Uterus (tissue), 4 donors: ENCODE results near the gene SIMC1. TPM values are rescaled to one million over a fixed set of nuclear protein-coding genes. Genes with fewer than 3 reads are reported as not detected.
A peak's percentile ranks its signal among the peaks of the same experiment; 100 is the strongest.

ENCODE experiments used
- DNase-seq, 2 donors: peaks; one replicate each; pipeline ENCODE4 v3.0.0-alpha.2; 2019 to 2020
- H3K27ac ChIP-seq, 2 donors: fragments of 200-600 bp; sonication (generic); 1 replicate in 1 of 2; 2 replicates in 1 of 2; pipeline ENCODE4 v1.5.1; 2016 to 2018
- H3K27me3 ChIP-seq, 2 donors: fragments of 200-600 bp; sonication (generic); one replicate each; pipeline ENCODE4 v1.5.1; 2018 to 2019; ENCODE audit warnings: control low read depth in 1 of 2
- H3K36me3 ChIP-seq, 2 donors: fragments of 200-600 bp; sonication (generic); one replicate each; pipeline ENCODE4 v1.5.1; 2019; ENCODE audit warnings: control low read depth in 1 of 2
- H3K4me1 ChIP-seq, 2 donors: fragments of 200-600 bp; sonication (generic); one replicate each; pipeline ENCODE4 v1.5.1; 2018 to 2019; ENCODE audit warnings: control low read depth in 1 of 2
- H3K4me3 ChIP-seq, 2 donors: fragments of 200-600 bp; sonication (generic); 1 replicate in 1 of 2; 2 replicates in 1 of 2; pipeline ENCODE4 v1.5.1; 2018 to 2019; ENCODE audit warnings: mild to moderate bottlenecking in 1 of 2
- H3K9me3 ChIP-seq, 2 donors: fragments of 200-600 bp; sonication (generic); one replicate each; pipeline ENCODE4 v1.5.1; 2019; ENCODE audit warnings: control low read depth in 1 of 2
- CTCF ChIP-seq, 4 experiments: fragments of 200-600 bp in 2 of 4; fragments of 450-650 bp in 2 of 4; sonication (generic) in 2 of 4; IDR thresholded peaks; one replicate each; pipeline ENCODE4 v1.5.1; 2016 to 2019; ENCODE audit warnings: antibody characterized with exemption in 4 of 4, mild to moderate bottlenecking in 2 of 4, moderate library complexity in 1 of 4
- POLR2A ChIP-seq, 2 donors: fragments of 450-650 bp; IDR thresholded peaks; one replicate each; pipeline ENCODE4 v1.6.1; 2016; ENCODE audit warnings: antibody characterized with exemption in 2 of 2, mild to moderate bottlenecking in 1 of 2, moderate library complexity in 1 of 2
- intact Hi-C: fragments of 100-400 bp; cut with DNase I; formaldehyde crosslinking; loops from one replicate; pipeline ENCODE4 v1.15.1; 2023; ENCODE audit warnings: low total_unique reads
- total RNA-seq, 4 donors: library from RNA; depleted of rRNA in 3 of 4; stranded (reverse); fragments of >200 nt in 3 of 4; gene quantifications; one replicate each; pipeline versions ENCODE4 v1.1.0 to v1.2.4, GENCODE V29; 2014 to 2023
- donor health status: DM: yes; HTN: yes; CAD: no.

The SIMC1 gene
- total RNA-seq, 4 donors from 2014 or later: 1.5 to 43.0 (median 14.9) TPM

DNA sequence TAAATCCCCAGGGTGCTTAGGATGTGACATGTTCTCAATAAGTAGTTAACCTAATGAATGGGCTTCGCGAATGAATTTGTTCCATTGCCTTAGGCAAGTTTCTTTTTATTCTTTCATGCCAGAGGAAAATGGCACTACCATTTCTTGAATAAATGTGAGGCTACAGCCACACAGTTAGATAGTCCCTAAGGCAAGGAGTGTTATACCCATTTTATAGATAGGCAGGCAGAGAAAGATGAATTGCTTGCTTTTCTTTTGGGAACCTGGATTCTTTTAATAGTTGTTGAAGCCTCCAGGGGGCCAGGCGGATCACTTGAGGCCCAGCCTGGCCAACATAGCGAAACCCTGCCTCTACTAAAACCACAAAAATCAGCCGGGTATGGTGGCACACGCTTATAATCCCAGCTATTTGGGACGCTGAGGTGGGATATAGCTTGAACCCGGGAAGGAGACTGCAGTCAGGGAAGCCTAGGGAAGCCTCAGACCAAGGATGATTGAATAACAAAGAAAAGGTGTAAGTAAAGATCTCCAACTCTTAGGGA is 149.2 kb downstream of the SIMC1 start:
- TF ChIP-seq POLR2A (IDR thresholded peaks at IDR 0.05) (no peak), CTCF (IDR thresholded peaks at IDR 0.05) (no peak)
- Histone ChIP-seq H3K27ac (no peak overlapping the region), H3K27me3 (no peaks in the 10 kb centered on the region), H3K4me1 (peaks cover 0 to 5% of the 10 kb centered on the region in 2 donors), H3K36me3 (no peaks in the 10 kb centered on the region), H3K9me3 (no peaks in the 10 kb centered on the region), H3K4me3 (peak overlapping the region; percentile 89 to 97)
- DNase-seq: no peak
- intact Hi-C loops: no loop called here

GRCh38 chr5:176388003-176388443 is 149.8 kb downstream of the SIMC1 start:
- no peaks in the 10 kb centered on the region for H3K27me3 ChIP-seq
- peak in 1 of 2 donors; percentile 31 for DNase-seq
- no peaks in the 10 kb centered on the region for H3K36me3 ChIP-seq
- H3K4me1 ChIP-seq: peaks cover 0 to 5% of the 10 kb centered on the region in 2 donors
- intact Hi-C loops: no loop called here
- TF ChIP-seq CTCF (IDR thresholded peaks at IDR 0.05) (no peak), POLR2A (IDR thresholded peaks at IDR 0.05) (no peak)
- no peaks in the 10 kb centered on the region for H3K9me3 ChIP-seq
- H3K4me3 ChIP-seq: peak overlapping the region; percentile 89 to 97
- H3K27ac ChIP-seq: peak overlapping the region; percentile 96 to 99

DNA sequence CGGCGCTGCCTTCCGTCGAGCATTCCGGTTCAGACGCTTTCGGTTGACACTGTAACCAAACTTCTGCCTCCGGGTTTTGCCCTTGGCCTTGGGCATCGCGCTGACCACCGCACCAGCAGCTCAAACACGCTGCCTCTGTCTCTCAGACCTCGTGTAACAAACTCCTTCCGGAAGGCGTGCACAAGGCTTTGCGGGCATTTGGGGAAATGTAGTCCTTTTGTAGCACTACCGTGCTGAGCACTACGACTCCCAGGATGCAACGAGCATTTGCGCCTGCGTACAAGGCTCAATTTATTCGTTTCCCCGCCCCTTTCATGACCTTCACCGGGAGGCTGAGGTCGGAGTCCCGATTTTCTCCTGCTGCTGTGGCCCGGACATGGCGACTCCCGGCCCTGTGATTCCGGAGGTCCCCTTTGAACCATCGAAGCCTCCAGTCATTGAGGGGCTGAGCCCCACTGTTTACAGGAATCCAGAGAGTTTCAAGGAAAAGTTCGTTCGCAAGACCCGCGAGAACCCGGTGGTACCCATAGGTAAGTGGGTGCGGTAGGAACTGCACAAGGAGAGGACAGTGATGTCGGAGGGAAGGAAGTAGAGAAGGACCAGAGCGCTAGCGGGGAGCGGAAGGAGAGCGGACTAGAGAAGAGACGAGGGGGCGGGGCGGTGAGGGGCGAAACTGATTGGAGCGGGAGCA is 150.4 kb downstream of the SIMC1 start, which contains the start of the genes HIGD2A and NOP16:
Gene HIGD2A (plus strand): TSS at position 308 of the 691 bp plus-strand sequence. CDS start 69 bp downstream, at position 377.
Gene NOP16 (minus strand): TSS at position 155 of the 691 bp plus-strand sequence. CDS start 59 bp downstream, at position 96.
- DNase-seq: peak; percentile 98 to 100
- Histone ChIP-seq H3K27me3 (no peaks in the 10 kb centered on the region), H3K36me3 (no peaks in the 10 kb centered on the region), H3K9me3 (no peaks in the 10 kb centered on the region), H3K27ac (peak within 1 kb of the TSS; percentile 96 to 99), H3K4me3 (peak within 1 kb of the TSS; percentile 89 to 97), H3K4me1 (peaks cover 0 to 5% of the 10 kb centered on the region in 2 donors)
- intact Hi-C loops: no loop called here
- TF ChIP-seq CTCF (IDR thresholded peaks at IDR 0.05) (peak in 2 of 4 experiments; percentile 22 to 53), POLR2A (IDR thresholded peaks at IDR 0.05) (no peak)

DNA sequence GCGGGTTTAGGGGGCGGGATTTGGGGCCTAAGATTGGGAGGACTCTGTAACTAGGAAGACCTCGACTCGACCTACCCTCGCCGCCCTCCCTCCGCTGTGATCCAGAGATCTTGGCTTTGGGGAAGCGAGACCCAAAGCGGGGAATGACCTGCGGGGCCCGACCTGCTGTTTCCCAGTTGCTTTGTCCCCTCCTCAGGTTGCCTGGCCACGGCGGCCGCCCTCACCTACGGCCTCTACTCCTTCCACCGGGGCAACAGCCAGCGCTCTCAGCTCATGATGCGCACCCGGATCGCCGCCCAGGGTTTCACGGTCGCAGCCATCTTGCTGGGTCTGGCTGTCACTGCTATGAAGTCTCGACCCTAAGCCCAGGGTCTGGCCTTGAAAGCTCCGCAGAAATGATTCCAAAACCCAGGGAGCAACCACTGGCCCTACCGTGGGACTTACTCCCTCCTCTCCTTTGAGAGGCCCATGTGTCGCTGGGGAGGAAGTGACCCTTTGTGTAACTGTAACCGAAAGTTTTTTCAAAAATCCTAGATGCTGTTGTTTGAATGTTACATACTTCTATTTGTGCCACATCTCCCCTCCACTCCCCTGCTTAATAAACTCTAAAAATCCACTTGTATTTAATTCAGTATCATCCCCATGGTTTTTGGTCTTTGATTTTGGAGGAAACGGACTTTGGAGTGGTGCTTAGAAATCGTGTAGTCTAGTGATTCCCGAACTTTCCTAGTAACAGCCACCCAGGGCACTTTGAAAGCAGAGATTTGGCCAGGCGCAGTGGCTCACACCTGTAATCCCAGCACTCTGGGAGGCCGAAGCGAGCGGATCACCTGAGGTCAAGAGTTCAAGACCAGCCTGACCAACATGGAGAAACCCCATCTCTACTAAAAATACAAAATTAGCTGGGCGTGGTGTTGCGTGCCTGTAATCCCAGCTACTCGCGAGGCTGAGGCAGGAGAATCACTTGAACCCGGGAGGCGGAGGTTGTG is 151.2 kb downstream of the SIMC1 start:
- TF ChIP-seq CTCF (IDR thresholded peaks at IDR 0.05): no peak
- TF ChIP-seq POLR2A (IDR thresholded peaks at IDR 0.05): peak; percentile 64 to 69
- Histone ChIP-seq H3K4me3 (peak overlapping the region; percentile 89 to 97), H3K36me3 (no peaks in the 10 kb centered on the region), H3K27me3 (no peaks in the 10 kb centered on the region), H3K4me1 (peaks cover 0 to 5% of the 10 kb centered on the region in 2 donors), H3K9me3 (no peaks in the 10 kb centered on the region), H3K27ac (peak overlapping the region; percentile 96 to 99)
- intact Hi-C loops: no loop called here
- no peak for DNase-seq
